Gastrocnemius medialis (tissue), 4 donors: ENCODE data around the gene NRM.

ENCODE experiments used
- POLR2A ChIP-seq, 2 donors: fragments of 450-650 bp; IDR thresholded peaks; one replicate each; pipeline ENCODE4 v1.6.1; 2017; ENCODE audit warnings: antibody characterized with exemption in 2 of 2, mild to moderate bottlenecking in 2 of 2, moderate library complexity in 2 of 2
- TF ChIP-seq, protein P1 (sequence below), 5 experiments: fragments of 450-650 bp in 3 of 5; fragments of 200-600 bp in 2 of 5; sonication (generic) in 2 of 5; IDR thresholded peaks in 4 of 5; conservative IDR thresholded peaks in 1 of 5; 1 replicate in 4 of 5; 2 replicates in 1 of 5; pipeline ENCODE4 v1.5.1; 2016 to 2019; ENCODE audit warnings: antibody characterized with exemption in 5 of 5, mild to moderate bottlenecking in 3 of 5, moderate library complexity in 3 of 5

DNA sequence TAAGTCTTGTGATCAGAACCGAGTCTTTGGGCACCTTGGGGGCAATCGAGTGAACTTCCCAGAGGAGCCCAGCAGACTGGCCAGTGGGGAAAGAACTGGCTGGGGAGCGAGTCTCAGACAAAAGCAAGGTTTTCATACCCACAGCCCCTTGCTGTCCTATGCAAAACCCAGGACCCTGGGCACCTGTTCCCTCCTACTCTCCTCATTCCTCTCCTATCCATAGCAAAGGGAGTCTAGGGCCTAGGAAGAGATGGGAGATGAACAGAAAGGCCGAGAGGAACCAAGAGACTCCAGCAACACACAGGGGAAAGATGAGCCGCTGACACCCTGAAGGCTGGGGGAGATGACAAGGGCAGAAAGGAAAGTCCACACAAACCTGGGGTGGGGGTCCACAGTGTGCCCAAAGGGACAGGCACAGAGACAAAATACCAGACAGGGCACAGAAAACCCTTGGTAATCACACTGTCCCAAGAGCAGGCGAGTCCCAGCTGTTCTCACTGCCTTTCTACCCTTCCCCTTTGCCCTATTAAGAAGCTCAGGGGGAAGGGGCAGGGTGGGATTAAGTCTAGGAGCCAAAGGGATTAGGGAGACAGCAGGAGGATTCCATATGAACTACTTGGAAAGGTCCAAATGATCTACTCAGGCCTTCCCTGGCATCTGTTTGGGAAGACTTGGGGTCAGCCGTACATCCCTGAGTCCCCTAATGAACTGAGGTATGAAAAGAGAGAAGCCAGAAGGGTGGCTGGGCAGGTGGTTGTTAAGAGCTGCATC is 10.8 kb downstream of the NRM start:
- TF ChIP-seq, protein P1, sequence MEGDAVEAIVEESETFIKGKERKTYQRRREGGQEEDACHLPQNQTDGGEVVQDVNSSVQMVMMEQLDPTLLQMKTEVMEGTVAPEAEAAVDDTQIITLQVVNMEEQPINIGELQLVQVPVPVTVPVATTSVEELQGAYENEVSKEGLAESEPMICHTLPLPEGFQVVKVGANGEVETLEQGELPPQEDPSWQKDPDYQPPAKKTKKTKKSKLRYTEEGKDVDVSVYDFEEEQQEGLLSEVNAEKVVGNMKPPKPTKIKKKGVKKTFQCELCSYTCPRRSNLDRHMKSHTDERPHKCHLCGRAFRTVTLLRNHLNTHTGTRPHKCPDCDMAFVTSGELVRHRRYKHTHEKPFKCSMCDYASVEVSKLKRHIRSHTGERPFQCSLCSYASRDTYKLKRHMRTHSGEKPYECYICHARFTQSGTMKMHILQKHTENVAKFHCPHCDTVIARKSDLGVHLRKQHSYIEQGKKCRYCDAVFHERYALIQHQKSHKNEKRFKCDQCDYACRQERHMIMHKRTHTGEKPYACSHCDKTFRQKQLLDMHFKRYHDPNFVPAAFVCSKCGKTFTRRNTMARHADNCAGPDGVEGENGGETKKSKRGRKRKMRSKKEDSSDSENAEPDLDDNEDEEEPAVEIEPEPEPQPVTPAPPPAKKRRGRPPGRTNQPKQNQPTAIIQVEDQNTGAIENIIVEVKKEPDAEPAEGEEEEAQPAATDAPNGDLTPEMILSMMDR (IDR thresholded peaks at IDR 0.05 in 4 of 5, conservative IDR thresholded peaks at IDR 0.05 in 1 of 5), result no peak
- TF ChIP-seq POLR2A (IDR thresholded peaks at IDR 0.05), result no peak
